ENCODE measurements around the gene B3GAT3.

The B3GAT3 gene

GRCh38 chr11:62621567-62622470 lies at the start of gene B3GAT3:
Gene B3GAT3, minus strand, starts transcription at chr11:62621986. Its CDS starts 39 bp downstream, at chr11:62621947.
- DNase-seq (ENCODE audit: extremely low read depth, low read depth) = peak; percentile 96
- TF ChIP-seq CTCF (IDR thresholded peaks at IDR 0.05; ENCODE audit: low read depth, low read length) = no peak; the same call in 1 of the 2 replicates

GRCh38 chr11:62671236-62671607 lies 49.4 kb upstream of the B3GAT3 start:
- DNase-seq (ENCODE audit: extremely low read depth, low read depth) = no peak

GRCh38 chr11:62669420-62670161 lies 47.8 kb upstream of the B3GAT3 start:
- no peak for TF ChIP-seq CTCF (IDR thresholded peaks at IDR 0.05; ENCODE audit: low read depth, low read length)
- no peak for DNase-seq (ENCODE audit: extremely low read depth, low read depth)

More at GRCh38 chr11:62671236-62671607, 49.4 kb upstream of the B3GAT3 start:
- no peak for TF ChIP-seq CTCF (IDR thresholded peaks at IDR 0.05; ENCODE audit: low read depth, low read length)

GRCh38 chr11:62667460-62667859 lies 45.7 kb upstream of the B3GAT3 start:
- DNase-seq (ENCODE audit: extremely low read depth, low read depth) = no peak
- no peak for TF ChIP-seq CTCF (IDR thresholded peaks at IDR 0.05; ENCODE audit: low read depth, low read length)

GRCh38 chr11:62666259-62666926 lies 44.6 kb upstream of the B3GAT3 start:
- DNase-seq (ENCODE audit: extremely low read depth, low read depth) = no peak

GRCh38 chr11:62665599-62666258 lies 43.9 kb upstream of the B3GAT3 start:
- no peak for DNase-seq (ENCODE audit: extremely low read depth, low read depth)
- TF ChIP-seq CTCF (IDR thresholded peaks at IDR 0.05; ENCODE audit: low read depth, low read length) = no peak

More at GRCh38 chr11:62666259-62666926, 44.6 kb upstream of the B3GAT3 start:
- no peak for TF ChIP-seq CTCF (IDR thresholded peaks at IDR 0.05; ENCODE audit: low read depth, low read length)

All from AG09319 (cell line).